LNCAP (cell line): ENCODE measurements around the gene SHISA2.

Experiments used
- TF ChIP-seq, protein P1 (sequence below): fragments of 450-650 bp; IDR thresholded peaks from 2 replicates; pipeline ENCODE4 v1.5.1; 2017; ENCODE audit warnings: mild to moderate bottlenecking

SHISA2 gene

DNA sequence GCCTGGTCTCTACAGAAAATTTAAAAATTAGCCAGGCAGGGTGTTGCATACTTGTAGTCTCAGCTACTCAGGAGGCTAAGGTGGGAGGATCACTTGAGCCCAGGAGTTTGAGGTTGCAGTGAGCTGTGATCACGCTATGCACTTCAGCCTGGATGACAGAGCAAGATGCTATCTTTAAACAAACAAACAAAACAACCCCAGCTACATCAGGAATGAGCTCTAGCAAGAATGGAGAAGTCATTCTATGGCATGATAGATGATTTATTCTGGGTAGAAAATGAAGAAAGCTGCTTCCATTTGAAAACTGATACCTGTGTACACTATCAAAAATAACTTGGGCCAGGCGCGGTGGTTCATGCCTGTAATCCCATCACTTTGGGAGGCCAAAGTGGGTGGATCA, 15.8 kb upstream of the SHISA2 start:
- TF ChIP-seq, protein P1, sequence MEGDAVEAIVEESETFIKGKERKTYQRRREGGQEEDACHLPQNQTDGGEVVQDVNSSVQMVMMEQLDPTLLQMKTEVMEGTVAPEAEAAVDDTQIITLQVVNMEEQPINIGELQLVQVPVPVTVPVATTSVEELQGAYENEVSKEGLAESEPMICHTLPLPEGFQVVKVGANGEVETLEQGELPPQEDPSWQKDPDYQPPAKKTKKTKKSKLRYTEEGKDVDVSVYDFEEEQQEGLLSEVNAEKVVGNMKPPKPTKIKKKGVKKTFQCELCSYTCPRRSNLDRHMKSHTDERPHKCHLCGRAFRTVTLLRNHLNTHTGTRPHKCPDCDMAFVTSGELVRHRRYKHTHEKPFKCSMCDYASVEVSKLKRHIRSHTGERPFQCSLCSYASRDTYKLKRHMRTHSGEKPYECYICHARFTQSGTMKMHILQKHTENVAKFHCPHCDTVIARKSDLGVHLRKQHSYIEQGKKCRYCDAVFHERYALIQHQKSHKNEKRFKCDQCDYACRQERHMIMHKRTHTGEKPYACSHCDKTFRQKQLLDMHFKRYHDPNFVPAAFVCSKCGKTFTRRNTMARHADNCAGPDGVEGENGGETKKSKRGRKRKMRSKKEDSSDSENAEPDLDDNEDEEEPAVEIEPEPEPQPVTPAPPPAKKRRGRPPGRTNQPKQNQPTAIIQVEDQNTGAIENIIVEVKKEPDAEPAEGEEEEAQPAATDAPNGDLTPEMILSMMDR: no peak

DNA sequence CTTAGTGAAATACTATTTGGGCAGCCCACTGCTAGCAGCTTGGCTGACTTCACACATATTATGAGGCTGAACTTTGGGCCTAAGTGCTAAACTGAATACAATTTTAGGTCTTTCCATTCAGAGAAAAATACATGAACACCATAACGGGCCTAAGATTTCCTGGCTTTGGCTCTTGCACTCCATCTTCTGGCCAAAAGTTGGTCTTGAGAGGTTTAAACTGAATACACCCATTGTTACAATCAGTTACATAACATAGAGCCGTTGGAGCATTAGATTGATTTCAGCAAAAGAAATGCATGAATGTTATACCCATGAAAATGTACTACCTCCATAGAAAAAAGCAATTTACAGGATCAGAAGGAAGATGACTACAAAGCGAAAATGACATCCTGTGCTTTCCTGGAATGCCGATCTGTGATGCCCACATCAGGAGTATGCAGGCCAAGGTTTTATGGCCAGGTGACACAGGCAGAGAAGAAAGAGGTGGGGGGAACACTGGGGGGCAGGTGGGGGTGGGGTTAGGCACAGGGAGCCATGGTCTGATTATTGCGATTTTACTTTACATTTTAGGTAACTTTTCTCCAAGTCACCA, 11.1 kb upstream of the SHISA2 start:
- TF ChIP-seq, protein P1: peak; percentile 71

DNA sequence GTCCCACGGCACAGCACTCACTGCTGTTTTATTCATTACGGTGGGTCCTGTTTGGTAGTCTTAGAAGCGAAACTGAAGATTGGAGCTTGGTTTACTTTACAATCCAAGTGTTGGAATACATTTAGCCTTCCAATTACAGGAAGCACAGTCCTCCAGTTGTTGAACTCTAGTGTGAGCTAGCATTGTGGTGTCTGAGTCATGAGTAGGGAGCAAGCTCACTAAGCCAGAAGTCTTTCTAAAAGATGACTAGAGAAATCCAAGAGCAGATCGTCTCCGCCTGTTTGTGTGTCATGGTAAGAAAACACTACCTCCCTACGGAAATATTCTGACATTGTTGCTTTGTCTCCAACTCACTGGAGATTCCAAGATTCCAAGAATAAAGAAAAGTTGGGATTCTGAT, 10.1 kb upstream of the SHISA2 start:
- TF ChIP-seq, protein P1: no peak

DNA sequence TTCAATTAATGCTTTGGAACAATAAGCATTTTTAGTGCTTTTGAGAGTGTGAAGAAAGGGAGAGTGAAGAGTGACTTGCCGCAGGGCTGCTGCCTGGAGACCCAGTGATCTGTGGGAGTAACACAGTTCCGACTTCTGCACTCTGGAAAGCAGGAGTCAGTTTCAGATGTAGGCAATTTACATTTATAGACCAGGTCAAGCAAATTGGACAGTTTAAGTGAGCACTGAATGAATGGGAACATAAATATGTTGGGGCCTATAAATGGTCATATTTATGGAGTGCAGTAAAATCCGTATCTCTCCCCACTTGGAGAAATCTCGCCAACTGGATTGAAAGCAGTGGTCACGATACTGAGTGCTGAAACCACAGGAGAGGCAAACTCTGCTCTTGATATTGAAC, 9.4 kb upstream of the SHISA2 start:
- TF ChIP-seq, protein P1: no peak

DNA sequence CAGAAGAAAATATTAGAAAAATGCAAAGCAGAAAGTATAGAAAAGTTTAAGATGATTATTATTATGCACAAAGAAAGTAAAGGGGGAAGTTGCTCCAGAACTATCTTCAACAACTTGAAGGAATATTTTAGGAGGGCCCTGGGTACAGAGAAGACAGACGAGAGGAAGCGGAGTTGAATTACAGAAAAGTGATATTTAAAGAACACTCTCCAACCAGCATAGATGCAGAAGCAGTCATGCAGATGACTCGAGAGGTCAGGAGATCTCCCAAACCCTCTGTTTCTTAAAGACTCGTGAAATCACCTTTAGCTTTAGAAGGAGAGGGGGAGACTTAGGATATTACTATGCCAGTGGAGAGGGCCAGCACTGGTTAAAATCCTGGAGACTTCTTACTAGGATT, 8.5 kb upstream of the SHISA2 start:
- TF ChIP-seq, protein P1: no peak

DNA sequence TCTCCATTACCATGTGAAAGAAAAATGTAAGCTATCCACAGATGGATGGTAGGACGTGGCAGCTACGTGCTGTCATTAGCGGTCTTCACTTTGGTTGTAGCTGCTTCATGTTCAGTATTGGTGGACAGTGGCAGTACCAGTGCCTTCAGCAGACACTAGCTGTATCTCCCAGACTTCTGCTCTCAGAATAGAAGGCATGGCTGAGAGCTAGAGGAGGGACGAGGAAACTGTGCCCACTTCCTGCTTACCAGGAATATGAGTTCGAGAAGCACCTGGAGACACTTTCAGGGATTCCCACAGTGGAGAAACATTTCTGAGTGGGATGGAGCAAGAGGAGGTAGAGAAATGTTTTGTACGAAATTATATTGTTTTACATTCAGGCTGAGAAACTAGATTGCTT, 6.9 kb upstream of the SHISA2 start:
- TF ChIP-seq, protein P1: no peak

DNA sequence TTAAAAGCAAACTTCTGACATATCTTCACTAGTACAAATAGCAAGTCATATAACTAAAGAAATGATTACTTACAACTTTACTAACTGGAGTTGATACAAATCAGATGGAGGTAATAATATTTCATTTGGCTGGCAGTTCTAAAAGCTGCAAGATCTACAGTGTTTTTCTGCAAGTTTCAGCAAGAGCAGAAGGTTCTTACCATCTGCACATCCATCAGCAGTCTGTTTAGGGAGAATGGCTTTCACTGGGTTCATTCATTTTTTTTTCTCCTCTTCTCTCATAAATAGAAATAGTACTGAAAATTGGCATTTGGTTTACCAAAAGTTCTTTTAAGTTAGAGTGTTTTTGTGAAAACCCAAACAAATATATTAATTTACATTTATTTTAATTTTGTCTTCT, 3.1 kb upstream of the SHISA2 start:
- TF ChIP-seq, protein P1: no peak

DNA sequence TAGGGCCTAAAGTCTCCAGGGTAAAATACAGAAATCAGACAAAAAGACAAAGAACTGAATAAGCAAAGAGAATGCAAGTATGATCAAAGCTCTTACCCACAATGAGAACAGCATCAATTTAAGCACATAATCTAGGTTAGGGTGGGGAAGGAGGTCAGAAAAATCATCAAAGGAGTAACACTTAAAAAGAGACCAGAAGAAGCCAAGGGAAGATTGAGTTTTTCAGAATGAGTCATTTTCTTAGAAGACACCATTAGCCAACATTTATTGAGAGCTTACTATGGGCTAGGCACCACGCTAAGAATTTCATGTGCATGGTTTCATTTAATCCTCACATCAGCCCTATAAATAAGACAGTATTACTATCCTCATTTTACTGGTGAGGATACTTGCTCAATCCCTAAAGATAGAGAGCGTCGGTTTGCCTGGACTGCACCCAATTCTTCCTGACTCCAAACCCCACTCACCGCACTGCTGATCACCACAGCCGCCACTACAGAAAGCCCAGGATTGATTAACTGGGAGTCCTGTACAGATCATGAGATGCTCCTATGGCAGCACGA, 1.7 kb upstream of the SHISA2 start:
- TF ChIP-seq, protein P1: no peak
